Neutrophil (primary cell): ENCODE data around the gene CEMIP2.

Experiments used
- H3K27ac ChIP-seq: fragments of 200-600 bp; sonication (generic); 2 replicates; pipeline ENCODE4 v1.5.1; 2016; ENCODE audit warnings: mild to moderate bottlenecking, moderate library complexity
- H3K27me3 ChIP-seq: fragments of 200-600 bp; sonication (generic); 2 replicates; pipeline ENCODE4 v1.6.0; 2016; ENCODE audit warnings: mild to moderate bottlenecking
- H3K36me3 ChIP-seq: fragments of 200-600 bp; sonication (generic); 2 replicates; pipeline ENCODE4 v1.5.1; 2017
- H3K4me1 ChIP-seq, 2 experiments: fragments of 200-600 bp in 1 of 2; sonication (generic) in 1 of 2; 1 replicate in 1 of 2; 2 replicates in 1 of 2; pipeline versions ENCODE4 v1.5.1 to v1.6.1; 2013 to 2016; ENCODE audit warnings: low read depth in 1 of 2, low read length in 1 of 2, mild to moderate bottlenecking in 1 of 2, moderate library complexity in 1 of 2; ENCODE audit not compliant: control insufficient read depth in 1 of 2, insufficient read depth in 1 of 2
- H3K4me3 ChIP-seq, 2 experiments: fragments of 200-600 bp in 1 of 2; sonication (generic) in 1 of 2; 1 replicate in 1 of 2; 2 replicates in 1 of 2; pipeline ENCODE4 v1.5.1; 2013 to 2016; ENCODE audit warnings: low read depth in 1 of 2, low read length in 1 of 2, mild to moderate bottlenecking in 1 of 2, moderate library complexity in 1 of 2
- H3K9me3 ChIP-seq: fragments of 200-600 bp; sonication (generic); 2 replicates; pipeline ENCODE4 v1.5.1; 2016
- TF ChIP-seq, protein P1 (sequence below): fragments of 200-600 bp; sonication (generic); IDR thresholded peaks from 2 replicates; pipeline ENCODE4 v1.5.1; 2016; ENCODE audit warnings: antibody characterized with exemption

Gene CEMIP2

DNA sequence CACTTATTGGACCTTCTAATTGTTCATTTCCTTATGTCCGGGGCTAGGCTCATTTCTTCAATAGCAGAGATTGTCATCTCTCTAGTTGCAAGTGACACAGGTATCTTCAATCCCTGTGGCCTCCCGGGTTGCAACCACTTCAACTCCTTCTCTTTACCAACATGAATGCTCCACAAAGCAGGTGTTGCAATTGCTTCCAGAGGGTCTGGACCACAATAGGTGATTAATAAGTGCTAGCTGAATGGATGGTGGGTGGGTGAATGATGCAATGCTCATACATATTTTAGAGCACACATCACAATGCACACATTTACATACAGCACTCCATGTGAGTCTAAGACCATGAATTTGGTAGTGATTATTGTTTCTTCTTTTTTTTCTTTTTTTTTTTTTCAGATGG lies 2.6 kb downstream of the CEMIP2 start:
- TF ChIP-seq, protein P1, sequence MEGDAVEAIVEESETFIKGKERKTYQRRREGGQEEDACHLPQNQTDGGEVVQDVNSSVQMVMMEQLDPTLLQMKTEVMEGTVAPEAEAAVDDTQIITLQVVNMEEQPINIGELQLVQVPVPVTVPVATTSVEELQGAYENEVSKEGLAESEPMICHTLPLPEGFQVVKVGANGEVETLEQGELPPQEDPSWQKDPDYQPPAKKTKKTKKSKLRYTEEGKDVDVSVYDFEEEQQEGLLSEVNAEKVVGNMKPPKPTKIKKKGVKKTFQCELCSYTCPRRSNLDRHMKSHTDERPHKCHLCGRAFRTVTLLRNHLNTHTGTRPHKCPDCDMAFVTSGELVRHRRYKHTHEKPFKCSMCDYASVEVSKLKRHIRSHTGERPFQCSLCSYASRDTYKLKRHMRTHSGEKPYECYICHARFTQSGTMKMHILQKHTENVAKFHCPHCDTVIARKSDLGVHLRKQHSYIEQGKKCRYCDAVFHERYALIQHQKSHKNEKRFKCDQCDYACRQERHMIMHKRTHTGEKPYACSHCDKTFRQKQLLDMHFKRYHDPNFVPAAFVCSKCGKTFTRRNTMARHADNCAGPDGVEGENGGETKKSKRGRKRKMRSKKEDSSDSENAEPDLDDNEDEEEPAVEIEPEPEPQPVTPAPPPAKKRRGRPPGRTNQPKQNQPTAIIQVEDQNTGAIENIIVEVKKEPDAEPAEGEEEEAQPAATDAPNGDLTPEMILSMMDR: no peak
- Histone ChIP-seq H3K27me3 (peaks cover 17% of the 10 kb centered on the region), H3K36me3 (no peaks in the 10 kb centered on the region), H3K9me3 (no peaks in the 10 kb centered on the region), H3K27ac (no peak overlapping the region), H3K4me3 (peak overlapping the region; percentile 11 to 97), H3K4me1 (peaks cover 44 to 50% of the 10 kb centered on the region in 2 experiments)

DNA sequence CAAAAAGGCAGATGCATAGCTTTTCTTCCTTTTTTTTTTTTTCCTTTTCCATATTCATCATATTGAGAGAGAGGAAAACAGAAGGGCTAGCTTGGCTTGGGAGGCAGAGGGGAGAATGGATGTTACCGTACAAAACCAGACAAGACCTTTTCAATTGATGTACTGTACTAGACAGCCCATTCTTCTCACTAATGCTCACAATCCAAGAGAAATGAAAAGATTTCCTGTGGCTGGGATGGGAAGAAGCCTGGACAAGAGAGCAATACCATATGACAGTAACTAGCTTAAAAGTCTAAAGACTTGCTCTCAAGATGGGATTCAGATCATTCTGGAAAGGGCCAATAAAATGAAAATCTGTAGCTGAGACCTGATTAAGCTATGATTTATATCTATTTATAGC lies 3.4 kb downstream of the CEMIP2 start:
- Histone ChIP-seq H3K27ac (no peak overlapping the region), H3K4me1 (peaks cover 44 to 50% of the 10 kb centered on the region in 2 experiments), H3K27me3 (peaks cover 9% of the 10 kb centered on the region), H3K4me3 (no peak overlapping the region), H3K36me3 (no peaks in the 10 kb centered on the region), H3K9me3 (no peaks in the 10 kb centered on the region)
- TF ChIP-seq, protein P1: no peak

DNA sequence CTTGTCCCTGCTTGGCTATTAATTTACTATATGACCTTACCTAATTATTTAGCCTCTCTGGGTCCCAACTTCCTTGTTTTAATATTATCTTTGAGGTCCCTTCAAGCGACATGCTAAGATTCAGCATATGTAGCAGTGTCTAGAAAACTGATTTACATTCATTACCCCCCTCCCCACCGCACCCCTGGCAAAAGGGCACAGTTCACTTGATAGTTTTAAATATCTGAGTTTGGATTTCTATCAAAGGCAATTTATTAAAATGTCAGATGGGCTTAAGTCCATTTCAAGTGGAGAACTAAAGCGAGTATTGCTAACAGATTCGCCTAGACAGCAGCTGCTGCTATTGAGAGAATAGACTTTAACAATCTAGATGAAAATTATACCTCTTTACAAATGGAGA lies 3.9 kb downstream of the CEMIP2 start:
- Histone ChIP-seq H3K36me3 (no peaks in the 10 kb centered on the region), H3K4me1 (peaks cover 40 to 47% of the 10 kb centered on the region in 2 experiments), H3K27me3 (peaks cover 5% of the 10 kb centered on the region), H3K9me3 (no peaks in the 10 kb centered on the region), H3K27ac (no peak overlapping the region), H3K4me3 (no peak overlapping the region)
- TF ChIP-seq, protein P1: no peak

DNA sequence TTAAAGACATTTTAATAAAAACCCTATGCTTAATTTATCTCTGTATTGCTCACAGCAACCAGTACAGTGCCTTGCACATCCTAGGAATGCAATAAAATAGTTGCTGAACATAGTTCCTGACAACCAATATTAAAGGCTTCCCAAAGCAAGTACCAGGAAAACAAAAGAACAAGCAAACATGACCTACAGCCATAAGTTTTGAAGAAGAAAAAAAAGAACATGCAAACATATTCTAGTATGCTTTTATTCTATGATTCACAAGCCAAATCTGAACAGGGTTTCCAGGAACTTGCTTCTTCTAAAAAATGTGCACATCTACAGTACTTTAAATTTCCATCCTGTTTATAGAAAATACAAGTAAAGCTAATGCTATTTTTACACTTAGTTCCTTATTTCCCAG lies 4.5 kb downstream of the CEMIP2 start:
- Histone ChIP-seq H3K36me3 (no peaks in the 10 kb centered on the region), H3K9me3 (no peaks in the 10 kb centered on the region), H3K27me3 (no peaks in the 10 kb centered on the region), H3K4me1 (peaks cover 34 to 41% of the 10 kb centered on the region in 2 experiments), H3K4me3 (no peak overlapping the region), H3K27ac (no peak overlapping the region)
- TF ChIP-seq, protein P1: no peak

DNA sequence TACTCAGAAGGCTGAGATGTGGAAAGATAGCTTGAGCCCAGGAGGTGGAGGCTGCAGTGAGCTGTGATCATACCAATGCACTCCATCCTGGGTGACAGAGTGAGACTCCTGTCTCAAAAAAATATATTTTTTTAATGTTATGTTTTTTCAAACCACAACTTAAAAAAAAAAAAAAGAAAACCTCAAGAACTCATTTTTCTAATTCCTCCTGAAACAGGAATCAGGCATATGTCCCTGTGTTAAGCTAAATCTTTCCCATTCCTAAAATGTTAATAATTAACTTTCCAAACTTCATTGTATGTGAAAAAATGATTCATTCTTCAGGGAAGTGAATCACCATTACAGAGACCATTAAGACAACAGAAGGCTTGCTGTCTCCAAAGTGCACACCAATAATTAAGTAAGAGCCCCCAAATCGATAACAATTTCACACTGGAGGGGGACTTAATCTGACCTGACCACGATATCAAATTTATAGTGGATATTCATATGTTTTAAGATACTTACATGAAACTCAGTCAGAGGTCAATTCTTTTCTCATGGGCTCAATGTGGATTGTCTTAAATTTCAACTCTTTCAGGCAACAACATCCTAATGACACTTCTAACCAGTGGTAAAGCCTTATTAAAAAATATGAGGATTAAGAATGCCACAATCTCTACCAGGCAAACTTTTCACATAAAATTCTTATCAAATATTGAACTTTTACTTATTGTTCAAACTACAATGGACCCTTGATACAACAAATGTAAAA lies 5.2 kb downstream of the CEMIP2 start:
- Histone ChIP-seq H3K27ac (no peak overlapping the region), H3K9me3 (no peaks in the 10 kb centered on the region), H3K27me3 (no peaks in the 10 kb centered on the region), H3K4me1 (peaks cover 34 to 39% of the 10 kb centered on the region in 2 experiments), H3K36me3 (no peaks in the 10 kb centered on the region), H3K4me3 (no peak overlapping the region)
- TF ChIP-seq, protein P1: no peak
